Activated CD8-positive, alpha-beta memory T cell treated with anti-CD3 and anti-CD28 coated beads for 24 hours (primary cell): ENCODE results near the gene DIRAS1.

Experiments
- DNase-seq: peaks from one replicate; pipeline ENCODE4 v3.0.0-alpha.2; 2020

The DIRAS1 gene, protein sequence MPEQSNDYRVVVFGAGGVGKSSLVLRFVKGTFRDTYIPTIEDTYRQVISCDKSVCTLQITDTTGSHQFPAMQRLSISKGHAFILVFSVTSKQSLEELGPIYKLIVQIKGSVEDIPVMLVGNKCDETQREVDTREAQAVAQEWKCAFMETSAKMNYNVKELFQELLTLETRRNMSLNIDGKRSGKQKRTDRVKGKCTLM

DNA sequence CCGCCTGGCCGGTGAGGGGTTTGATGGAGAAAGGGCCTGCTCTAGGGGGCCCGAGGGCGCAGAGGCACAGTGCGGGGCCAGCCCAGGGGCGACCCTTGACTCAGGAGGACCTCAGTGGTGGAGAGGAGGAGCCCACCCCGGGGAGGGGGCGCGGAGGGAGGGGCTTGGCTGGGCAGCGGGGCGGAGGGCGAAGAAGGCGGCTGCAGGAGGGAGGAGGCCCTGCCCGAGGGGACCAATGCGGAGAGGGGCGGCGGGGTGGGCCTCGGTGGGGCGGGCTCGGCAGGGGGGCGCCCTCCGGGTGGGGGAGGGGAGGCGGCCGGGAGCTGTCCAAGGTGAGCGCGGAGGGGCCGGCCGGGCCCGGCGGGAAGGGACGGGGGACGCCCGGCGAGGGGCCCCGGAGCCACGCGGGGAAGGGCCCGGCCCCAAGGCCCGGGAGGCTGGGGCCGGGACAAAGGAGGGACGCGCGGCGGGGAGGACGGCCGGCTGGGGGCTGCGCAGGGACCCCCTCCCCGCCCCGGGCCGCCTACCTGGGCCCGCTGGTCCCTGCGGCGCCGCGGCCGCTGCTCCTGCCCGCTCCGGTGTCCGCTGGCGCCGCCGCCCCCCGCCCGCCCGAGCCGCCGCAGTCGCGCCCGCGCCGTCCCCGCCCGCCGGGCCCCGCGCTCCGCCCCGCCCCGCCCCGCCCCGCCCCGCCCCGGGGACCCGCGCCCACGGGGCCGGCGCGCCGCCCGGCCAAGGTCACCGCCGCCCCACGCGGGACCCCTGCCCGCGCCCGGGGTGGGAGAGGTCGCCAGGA is at the start of gene DIRAS1:
Gene DIRAS1 (minus strand): TSS at position 596 of the 793 bp plus-strand sequence. CDS start 3,566 bp downstream, outside the sequence.
- no peak for DNase-seq

DNA sequence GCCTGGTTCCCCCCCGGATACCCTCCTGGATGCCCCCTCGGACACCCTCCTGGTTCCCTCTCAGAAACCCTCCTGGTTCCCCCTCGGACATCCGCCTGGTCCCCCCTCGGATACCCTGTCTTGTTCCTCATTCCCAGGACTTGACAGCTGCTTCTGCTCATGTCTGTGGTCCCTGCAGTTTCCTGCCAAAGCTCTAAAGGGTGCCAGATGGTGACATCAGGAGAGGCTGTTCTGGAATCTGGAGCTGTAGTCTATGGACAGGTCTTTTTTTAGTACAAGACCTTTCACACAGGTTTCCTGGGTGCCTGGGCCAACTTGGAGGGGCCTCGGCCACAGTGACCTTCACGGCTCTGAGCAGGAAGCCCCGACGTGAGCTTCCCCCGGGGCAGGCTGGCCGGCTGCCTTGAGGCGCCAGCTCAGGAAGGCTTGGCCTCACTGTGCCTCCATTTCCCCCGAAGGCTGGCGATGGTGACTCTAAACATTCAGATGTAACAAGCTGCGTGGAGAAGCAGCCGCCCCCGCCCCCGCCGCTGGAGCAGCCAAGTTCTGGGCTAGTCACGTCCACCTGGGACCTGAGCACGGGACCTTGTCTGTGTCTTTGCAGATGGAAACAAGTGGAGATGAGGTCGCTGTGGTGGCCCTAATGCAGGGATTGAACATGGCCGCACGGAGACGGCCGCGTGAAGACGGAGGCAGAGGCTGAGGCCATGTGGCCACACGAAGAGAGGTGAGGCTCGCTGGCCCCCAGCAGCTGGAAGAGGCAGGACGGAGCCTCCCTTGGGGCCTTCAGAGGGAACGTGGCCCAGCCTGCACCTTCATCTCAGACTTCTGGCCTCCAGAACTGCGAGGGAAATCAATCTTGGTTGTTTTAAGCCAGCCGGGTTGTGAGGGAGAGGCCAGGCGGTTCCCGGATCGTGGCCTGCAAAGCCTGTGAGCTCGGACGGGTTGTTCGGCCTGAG is 49.2 kb upstream of the DIRAS1 start:
- no peak for DNase-seq

DNA sequence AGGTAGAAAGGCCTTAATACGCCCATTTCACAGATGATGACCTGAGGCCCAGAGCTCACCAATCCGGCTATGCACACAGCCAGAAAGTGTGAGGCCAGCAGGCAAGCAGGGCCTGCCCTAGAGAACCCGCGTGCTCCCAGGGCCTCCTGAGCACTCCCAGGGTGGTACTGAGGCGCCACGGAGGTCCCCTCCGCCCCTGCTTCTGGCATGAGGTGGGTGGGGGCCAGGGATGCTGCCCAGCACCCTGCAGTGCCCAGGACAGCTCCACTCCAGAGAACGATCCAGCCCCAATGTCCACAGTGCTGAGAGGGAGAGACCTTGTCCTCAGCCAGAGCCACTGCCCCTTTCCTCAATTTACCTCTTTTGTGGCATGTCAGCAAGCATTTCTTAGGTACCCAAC is 48.0 kb upstream of the DIRAS1 start:
- DNase-seq, result no peak

- DNase-seq, result no peak
Measured at GRCh38 chr19:2768365-2769132, 47.4 kb upstream of the DIRAS1 start.

DNA sequence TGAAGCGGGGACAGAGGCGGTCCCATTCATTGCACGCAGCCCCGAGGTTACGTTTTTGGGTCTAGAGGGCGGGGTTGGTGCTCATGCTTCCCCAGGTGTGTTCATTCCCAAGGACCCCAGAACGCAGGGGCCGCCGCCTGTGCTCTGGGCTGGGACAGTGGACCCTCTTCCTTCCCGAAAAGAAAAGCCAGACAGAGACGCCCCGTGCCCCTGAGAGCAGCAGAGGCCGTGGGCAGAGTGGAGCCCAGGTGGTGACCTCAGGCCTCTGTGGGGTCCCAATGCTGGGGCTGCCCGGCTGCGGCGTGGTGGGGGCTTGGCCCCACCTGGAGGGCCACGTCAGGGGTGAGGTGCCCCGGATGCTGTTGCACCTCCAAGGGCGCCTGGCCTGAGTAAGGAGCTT is 46.5 kb upstream of the DIRAS1 start:
- DNase-seq, result no peak

DNA sequence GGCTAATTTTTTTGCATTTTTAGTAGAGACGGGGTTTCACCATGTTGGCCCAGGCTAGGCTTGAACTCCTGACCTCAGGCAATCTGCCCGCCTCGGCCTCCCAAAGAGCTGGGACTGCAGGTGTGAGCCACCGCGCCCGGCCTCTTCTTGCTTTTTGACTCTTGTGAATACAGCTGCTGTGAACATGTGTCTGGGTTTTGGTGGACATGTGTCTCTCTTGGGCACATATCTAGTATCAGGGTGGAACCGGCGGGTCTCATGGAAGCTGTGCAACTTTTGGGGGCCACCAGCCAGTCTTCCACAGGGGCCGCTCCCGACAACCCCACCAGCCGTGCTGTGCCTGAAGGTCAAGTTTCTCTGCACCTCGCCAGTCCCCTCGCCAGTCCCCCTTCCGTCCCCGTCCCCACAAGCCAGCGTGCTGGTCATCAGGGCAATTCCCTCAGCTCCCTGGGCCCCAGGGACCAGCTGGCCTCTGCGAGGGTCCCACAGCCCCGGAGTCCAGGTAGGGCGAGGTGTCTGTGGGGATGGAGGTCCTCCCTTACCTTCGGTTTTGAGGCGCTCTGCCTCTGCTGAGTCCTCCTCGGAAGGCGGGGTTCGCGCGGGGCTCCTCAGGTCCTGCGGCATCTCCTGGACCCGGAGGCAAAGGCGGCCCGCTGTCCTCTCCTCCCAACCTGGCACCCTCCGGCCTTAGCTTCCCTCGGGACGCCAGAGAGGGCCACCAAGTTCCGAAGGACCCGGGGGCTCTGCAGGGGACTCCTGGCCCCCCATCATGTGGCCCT is 45.6 kb upstream of the DIRAS1 start:
- DNase-seq, result no peak

GRCh38 chr19:2765376-2765775 is 44.2 kb upstream of the DIRAS1 start:
- DNase-seq, result no peak

- no peak for DNase-seq
Measured at GRCh38 chr19:2764945-2765344, 43.8 kb upstream of the DIRAS1 start.

DNA sequence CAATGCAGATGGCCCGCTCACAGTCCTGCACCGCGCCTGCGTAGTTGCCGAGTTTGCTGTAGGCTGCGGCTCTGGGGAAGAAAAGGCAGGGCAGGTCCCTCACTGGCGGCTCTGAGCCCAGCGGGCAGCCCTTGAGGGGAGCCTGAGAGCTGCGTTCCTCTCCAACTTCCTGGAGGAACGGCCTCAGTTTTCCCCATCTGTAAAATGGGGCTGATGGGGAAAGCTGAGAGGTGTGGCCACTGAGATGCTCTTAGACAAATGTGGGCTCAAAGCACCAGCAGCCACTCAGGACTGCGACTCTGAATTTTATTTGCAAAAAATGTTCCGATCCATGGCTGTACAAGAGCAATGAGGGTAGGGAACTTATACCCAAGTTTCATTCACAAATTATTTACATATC is 42.5 kb upstream of the DIRAS1 start:
- no peak for DNase-seq

- no peak for DNase-seq
Measured at GRCh38 chr19:2762783-2763496, 41.8 kb upstream of the DIRAS1 start.

GRCh38 chr19:2761876-2762782 is 41.0 kb upstream of the DIRAS1 start:
- no peak for DNase-seq

GRCh38 chr19:2761309-2761677 is 40.1 kb upstream of the DIRAS1 start:
- no peak for DNase-seq

DNA sequence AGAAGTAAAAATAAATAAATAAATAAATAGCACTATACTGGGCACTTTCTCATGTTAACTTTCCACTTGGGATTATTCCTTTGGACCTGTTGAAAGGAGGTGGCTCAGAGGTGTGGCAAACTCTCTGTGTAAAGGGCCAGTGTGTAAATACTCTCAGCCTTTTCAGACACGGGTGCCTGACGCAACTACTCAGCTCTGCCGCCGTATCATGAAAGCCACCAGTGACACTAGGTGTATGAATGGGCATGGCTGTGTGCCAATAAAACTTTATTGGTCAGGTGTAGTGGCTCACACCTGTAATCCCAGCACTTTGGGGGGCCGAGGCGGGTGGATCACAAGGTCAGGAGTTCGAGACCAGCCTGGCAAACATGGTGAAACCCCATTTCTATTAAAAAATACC is 38.8 kb upstream of the DIRAS1 start:
- no peak for DNase-seq

- no peak for DNase-seq
Measured at GRCh38 chr19:2759362-2759761, 38.2 kb upstream of the DIRAS1 start.

DNA sequence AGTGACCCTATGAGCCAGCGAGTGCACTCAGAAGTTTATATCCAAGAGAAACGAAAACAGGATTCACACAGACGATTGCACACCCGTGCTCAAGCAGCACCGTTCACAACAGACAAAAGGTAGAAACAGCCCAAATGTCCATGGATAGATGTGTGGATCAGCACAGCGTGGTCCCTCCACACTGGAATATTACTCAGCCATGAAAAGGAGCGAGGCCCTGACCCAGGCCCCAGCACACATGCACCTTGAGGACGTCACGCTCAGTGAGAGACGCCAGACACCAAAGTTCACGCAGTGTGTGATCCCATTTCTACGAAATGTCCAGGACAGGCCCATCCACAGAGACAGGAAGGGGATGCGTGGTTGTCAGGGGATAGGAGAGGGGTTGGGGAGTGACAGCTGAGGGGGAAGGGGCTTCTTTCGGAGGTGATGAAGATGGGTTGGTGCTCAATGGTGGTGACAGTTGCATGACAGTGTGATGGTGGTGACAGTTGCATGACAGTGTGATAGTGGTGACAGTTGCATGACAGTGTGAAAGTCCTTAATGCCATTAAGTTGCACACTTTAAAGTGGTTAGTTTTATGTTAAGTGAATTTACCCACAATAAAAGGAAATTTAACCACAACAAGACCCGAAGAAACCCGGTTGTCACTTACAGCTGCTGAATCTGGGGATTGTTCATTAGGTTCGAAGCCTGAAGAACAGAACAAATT is 37.6 kb upstream of the DIRAS1 start:
- DNase-seq, result no peak

DNA sequence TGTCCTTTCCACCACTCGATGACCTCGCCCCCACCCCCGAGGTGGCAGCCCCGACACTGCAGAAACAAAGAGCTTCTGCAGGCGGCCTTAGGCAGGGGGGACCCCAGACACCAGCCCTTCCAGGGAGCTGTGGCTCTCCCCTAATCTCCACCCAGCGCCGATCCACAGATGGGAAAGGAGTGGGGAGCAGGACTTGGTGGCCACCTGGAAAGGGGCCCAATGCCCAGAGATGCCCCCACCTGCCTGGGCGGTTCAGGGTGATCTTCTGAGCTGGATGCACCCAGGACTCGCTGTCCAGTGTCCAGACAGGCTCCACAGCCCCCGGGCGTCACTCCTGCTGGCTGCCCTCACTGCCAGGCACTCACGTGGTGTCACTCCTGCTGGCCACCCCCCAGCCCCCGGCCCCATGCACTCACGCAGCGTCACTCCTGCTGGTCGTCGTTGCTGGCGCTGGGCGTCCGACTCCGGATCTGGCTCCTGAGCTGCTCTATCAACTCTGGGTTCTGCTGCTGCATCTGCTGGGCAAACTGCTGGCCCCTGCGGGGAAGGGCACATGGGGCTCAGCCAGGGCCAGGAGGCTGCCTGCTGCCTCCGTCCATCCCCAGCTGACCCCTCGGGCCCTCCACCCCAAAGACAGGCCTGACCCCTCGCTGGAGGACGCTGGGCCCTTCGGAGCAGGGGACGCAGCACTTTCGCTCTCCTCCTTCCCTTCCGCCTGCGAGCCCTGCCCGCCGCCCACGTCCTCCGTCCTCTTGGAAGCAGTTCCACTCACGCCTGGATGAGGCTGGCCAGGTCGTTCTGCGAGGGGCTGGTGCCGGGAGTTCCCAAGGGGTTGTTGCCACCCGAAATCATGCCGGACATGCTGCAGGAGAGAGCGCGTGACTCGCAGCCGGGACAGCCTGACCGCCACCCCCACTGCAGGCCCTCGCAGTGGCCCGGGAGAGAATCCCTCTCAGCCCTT is 36.0 kb upstream of the DIRAS1 start:
- DNase-seq, result no peak

DNA sequence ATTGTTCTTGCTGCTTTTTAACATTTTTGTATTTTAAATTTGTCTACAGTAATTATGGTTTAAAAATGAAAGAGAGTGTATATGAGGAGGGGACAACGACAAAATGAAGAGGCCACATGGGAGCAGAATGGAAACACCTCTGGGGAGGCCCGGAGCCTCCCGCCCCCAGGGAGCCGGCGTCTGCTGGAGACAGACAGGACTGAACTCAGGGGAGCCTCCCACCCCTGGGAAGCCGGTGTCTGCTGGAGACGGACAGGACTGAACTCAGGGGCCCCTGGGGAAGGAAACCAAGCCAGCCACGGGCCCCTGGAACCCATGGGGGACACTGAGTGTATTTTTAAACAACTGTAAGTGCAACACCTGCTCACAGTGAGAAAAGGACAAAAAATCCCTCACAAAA is 35.3 kb upstream of the DIRAS1 start:
- no peak for DNase-seq

DNA sequence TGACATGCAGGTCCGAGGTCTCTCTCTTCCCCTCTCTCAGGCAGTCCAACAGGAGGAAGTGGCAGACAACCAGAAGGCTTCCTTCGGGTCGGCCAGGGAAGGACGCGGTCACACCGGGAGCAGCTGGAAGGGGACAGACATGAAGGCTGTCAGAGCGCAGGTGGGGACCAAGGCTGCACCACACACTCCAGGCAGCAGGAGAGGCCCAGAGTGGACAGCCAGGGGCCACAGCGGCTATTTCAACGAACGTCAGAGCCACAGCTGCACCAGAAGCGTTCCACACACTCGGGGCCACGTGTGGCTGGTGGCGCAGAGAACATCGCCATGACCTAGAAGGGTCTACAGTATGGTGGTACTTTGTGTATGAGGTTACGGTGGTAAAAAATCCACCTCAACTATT is 34.6 kb upstream of the DIRAS1 start:
- DNase-seq, result no peak

DNA sequence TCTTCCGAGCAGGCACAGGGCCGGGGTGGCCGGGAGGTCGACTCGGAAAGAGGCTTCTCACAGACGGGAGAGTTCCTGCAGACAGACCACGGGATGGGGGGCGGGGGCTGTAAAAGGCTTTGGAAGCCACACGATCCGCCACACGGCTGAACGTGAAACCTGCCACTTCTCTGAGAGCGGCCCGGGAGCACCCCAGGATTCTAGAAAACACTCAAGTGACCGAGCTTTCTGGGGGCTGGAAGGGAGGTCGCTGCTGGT is 34.2 kb upstream of the DIRAS1 start:
- no peak for DNase-seq
